ENCODE measurements around the gene TMC3.
"Not testable (repeated sequence)": the region's sequence is repeated elsewhere in the genome, so short reads cannot be mapped to it uniquely, and the experiment has no call there.

The TMC3 gene

GRCh38 chr15:81373775-81374395, at the start of gene TMC3:
TMC3 (minus strand) TSS chr15:81374213; CDS start chr15:81374077, 136 bp downstream.
- DNase-seq (ENCODE audit: low read depth in 2 of 2): no peak

GRCh38 chr15:81421461-81421860, 47.4 kb upstream of the TMC3 start:
- DNase-seq (ENCODE audit: low read depth in 2 of 2): no peak

DNA sequence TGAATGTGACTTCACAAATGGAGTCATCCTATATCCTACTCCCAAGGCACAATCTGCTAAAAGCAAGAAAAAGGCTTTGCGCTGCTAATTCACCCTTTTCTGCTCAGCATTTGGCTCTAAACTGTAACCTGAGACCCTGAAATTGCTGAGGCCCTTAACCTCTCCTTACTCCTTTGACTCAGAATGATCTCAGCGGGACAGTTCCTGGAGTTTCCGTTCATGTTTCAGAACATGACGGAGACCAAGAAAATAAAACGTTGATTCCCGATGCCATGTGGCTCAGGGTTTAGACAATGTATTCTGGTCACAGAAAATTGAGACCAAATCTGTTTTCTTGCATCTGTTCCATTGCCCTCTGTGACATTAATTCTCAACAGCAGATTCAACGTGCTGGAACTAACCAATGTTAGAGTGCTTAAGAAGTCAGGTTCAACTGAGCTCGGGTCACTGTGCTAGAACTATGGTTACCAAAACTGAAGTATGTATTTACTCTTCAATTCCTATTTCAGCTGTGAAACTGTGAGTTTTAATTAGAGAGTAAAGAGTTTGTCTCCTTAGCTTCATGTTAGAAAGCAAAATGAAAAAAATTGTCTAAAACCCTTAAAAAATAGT, 45.4 kb upstream of the TMC3 start:
- DNase-seq (ENCODE audit: low read depth in 2 of 2): no peak

DNA sequence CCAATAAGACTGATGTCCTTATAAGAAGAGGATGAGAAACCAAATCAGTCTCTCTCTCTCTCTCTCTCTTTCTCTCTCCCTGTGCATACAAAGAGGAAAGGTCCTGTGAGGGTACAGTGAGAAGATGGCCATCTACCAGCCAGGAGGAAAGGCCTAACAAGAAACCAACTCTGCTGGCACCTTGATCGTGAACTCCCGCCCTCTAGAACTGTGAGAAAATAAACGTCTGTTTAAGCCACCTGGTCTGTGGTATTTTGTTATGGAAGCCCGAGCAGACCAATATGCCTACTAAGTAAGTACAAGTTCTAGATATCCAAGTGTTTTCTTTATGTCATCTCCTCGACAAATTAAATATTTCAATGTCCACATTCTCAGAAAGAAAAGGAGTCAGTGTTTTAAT, 44.9 kb upstream of the TMC3 start:
- no peak for DNase-seq (ENCODE audit: low read depth in 2 of 2)

- DNase-seq (ENCODE audit: low read depth in 2 of 2): no peak
These were observed 44.4 kb upstream of the TMC3 start for GRCh38 chr15:81418444-81418843.

- DNase-seq (ENCODE audit: low read depth in 2 of 2): not testable (repeated sequence)
These were observed 40.4 kb upstream of the TMC3 start for GRCh38 chr15:81414274-81414968.

GRCh38 chr15:81413851-81414250, 39.8 kb upstream of the TMC3 start:
- DNase-seq (ENCODE audit: low read depth in 2 of 2): no peak

GRCh38 chr15:81411969-81412633, 38.1 kb upstream of the TMC3 start:
- no peak for DNase-seq (ENCODE audit: low read depth in 2 of 2)

DNA sequence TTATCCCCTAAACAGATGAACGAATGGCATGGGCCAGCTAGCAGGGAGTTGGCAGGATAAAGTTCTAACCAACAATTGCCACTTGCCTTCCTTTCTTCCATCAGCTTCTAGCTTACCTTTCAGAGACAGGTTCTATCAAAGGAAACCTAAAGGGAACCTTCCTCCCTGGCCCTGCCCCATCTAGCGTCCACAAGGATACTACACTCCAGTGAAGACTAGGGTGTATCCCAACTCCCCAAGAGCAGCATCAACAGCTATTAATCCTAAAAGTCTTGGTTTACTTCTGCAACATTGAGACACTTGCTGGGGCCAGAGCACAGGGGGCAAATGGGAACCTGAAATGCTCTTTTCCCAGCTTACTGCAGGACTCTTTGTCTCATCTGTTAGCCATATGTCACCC, 37.0 kb upstream of the TMC3 start:
- DNase-seq (ENCODE audit: low read depth in 2 of 2): no peak

GRCh38 chr15:81410318-81410753, 36.3 kb upstream of the TMC3 start:
- DNase-seq (ENCODE audit: low read depth in 2 of 2): no peak

DNA sequence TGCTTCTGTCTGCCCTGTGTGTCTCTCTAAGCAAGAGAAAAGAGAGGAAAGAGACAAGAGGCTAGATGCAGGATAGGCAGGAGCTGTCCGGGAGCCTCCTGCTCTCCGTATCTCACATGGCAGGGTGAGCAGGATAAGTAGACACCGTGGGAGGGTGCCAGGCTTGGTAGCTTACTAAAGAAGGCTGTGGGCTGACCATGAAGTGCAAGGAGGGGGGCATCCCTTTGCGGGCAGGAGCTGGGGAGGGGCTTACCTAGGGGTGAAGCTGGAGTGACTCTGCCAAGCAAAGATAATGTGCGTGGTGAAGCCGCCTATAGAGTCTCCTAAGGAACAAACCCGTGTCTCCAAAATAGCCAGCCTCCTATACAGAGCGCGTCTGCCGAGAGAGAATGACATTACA, 33.7 kb upstream of the TMC3 start:
- DNase-seq (ENCODE audit: low read depth in 2 of 2): no peak

GRCh38 chr15:81407176-81407575, 33.2 kb upstream of the TMC3 start:
- no peak for DNase-seq (ENCODE audit: low read depth in 2 of 2)

DNA sequence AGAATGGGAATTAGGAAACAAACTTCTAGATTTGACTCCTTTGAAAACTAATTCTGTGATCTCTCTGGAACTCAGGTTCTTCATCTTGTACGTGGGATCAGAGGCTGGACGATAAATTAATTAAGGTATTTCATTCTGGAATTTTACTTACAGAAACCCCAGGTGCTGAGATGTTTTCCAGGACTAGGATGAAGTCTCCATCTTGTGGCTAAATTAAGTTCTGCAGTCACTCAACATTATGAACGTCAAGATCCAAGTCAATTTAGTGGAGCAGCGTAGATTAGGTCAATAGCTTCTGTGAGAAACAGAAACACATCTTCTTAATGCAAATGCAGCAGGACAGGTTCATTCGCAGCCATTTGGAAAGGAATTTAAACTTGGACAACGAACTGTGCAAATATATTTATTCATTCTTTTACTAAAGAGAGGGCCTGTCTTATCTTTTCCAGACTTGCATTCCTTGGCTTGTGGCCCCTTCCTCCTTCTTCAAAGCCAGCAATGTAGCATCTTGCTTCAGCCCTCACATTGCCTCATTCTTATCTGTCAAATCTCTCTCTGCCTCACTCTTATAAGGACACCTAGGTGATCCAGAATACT, 26.7 kb upstream of the TMC3 start:
- no peak for DNase-seq (ENCODE audit: low read depth in 2 of 2)

GRCh38 chr15:81398910-81399551, 25.0 kb upstream of the TMC3 start:
- DNase-seq (ENCODE audit: low read depth in 2 of 2): no peak

DNA sequence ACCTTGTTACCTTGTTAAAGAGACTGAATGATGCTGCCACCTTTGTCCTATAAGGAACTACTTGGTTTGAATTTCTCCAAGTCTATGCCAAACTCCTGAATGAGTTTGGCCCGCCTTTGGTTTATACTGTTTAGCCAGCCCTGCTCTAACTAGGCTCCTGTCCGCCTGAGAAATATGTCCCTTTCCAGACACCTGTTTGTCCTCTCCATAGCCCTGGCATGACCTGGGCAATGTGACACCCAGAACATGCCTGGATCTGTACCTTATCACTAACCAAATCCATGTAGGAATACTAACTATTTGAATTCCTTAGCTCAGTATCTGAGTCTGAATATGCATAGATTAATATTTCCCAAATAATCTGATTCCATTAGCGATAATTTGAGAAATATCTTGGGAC, 24.4 kb upstream of the TMC3 start:
- DNase-seq (ENCODE audit: low read depth in 2 of 2): no peak

DNA sequence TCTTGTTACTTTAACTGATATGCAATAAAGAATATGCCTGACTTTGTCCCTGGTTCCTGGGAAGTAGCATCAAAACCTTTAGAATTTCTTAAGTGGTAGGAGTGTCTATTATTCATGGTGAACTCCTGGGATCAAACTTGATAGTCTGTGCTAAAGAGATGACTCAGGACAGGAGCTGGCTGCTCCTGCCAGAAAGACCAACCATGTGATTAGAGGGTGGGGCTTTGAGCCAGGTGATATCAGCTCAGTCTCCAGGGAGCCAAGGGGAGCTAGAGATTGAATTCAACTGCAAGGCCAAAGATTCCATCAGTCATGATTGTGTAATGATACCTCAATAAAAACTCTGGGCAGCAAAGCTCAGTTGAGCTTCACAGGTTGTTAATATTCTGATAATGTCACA, 20.6 kb upstream of the TMC3 start:
- DNase-seq (ENCODE audit: low read depth in 2 of 2): no peak

DNA sequence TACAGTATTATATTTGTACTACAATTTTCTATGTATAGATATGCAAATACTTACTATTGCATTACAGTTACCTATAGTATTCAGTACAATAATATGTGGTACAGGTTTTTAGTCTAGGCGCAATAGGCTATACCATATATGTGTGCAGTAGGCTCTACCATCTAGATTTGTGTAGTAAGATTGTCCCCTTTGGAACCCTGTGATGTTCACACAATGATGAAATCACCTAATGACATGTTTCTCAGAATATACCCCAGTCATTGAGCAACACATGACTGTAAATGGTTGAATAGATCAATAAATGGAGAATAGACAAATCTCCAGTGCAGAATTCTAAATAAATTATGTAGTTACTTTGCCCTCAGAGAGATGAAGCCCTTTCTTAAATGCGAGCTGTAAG, 17.6 kb upstream of the TMC3 start:
- DNase-seq (ENCODE audit: low read depth in 2 of 2): no peak

GRCh38 chr15:81388436-81388770, 14.4 kb upstream of the TMC3 start:
- no peak for DNase-seq (ENCODE audit: low read depth in 2 of 2)

- DNase-seq (ENCODE audit: low read depth in 2 of 2): no peak
These were observed 13.8 kb upstream of the TMC3 start for GRCh38 chr15:81387621-81388435.

DNA sequence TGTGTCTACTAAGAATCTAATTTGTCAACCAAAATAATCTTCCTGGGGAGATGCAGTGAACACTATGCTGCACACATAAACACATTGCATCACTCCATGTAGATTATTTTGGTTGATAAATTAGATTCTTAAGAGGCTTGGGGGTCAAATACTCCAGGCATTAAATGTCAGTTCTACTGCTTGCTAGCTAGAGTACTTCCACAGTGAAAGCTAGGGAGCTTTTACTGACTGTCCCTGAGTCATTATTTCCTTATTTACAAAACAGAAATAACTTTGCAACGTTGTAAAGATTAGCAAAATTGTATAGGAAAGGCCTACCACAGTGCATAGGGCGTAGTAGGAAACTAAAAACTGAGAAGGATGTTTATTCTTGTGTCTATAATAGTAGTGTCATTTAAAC, 12.9 kb upstream of the TMC3 start:
- DNase-seq (ENCODE audit: low read depth in 2 of 2): no peak

DNA sequence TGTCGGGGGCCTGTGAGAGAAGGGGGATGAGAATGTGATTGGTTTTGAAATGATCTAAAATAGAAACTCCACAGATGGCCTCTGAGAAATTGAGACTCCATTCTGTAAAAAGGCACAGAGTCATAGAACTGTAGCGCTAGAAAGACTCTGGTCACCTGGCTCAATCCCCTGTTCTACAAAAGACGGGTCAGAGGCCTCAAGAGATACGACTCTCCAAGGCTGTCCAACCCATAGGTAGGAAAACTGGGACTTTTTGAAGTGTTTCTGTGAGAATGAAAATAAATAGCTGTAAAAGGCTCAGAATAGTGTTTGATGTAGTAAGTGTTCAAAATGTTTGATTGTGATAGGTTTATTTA, 11.7 kb upstream of the TMC3 start:
- no peak for DNase-seq (ENCODE audit: low read depth in 2 of 2)

Measured in stimulated activated CD4-positive, alpha-beta T cell treated with anti-CD3 and anti-CD28 coated beads, Interleukin-1b, Interleukin-23, amount 100 ng/mL, for 1 hour (primary cell).